K562 (cell line): Measurements from ENCODE around the gene NOL4L. TPM values are rescaled to one million over a fixed set of nuclear protein-coding genes. Genes with fewer than 3 reads are reported as not detected.

ENCODE experiments used
- HMG20B ChIP-seq: fragments of 250-450 bp; sonication (Bioruptor Pico); IDR thresholded peaks from 2 replicates; pipeline ENCODE4 v1.5.0; 2021; ENCODE audit warnings: mild to moderate bottlenecking
- KDM4B ChIP-seq, 2 experiments: fragments of 450-650 bp in 1 of 2; sonication (generic) in 1 of 2; IDR thresholded peaks; 2 replicates each; pipeline ENCODE4 v1.6.1; 2016 to 2017; ENCODE audit warnings: borderline replicate concordance in 2 of 2, antibody characterized with exemption in 1 of 2, low read depth in 1 of 2, mild to moderate bottlenecking in 1 of 2
- RBM22 ChIP-seq: fragments of 200-400 bp; formaldehyde crosslinking; IDR thresholded peaks from 2 replicates; pipeline ENCODE4 v1.6.1; 2018; ENCODE audit warnings: low read length, low read depth; ENCODE audit not compliant: poor library complexity, severe bottlenecking
- ZFP1 ChIP-seq: fragments of 450-650 bp; formaldehyde crosslinking; IDR thresholded peaks from 2 replicates; pipeline ENCODE4 v1.4.0; 2020; ENCODE audit warnings: mild to moderate bottlenecking, mixed read lengths
- ZNF140 ChIP-seq: fragments of 250-450 bp; sonication (Bioruptor Pico); IDR thresholded peaks from 2 replicates; pipeline ENCODE4 v1.8.0; 2021; ENCODE audit warnings: moderate library complexity, mild to moderate bottlenecking, inconsistent platforms
- ZNF217 ChIP-seq: sonication (generic); formaldehyde crosslinking; IDR thresholded peaks from 2 replicates; pipeline ENCODE4 v1.8.0; 2022; ENCODE audit warnings: mild to moderate bottlenecking, missing genetic modification reagents
- ZNF699 ChIP-seq: fragments of 250-450 bp; sonication (Bioruptor Pico); IDR thresholded peaks from 2 replicates; pipeline ENCODE4 v1.8.0; 2021; ENCODE audit warnings: mild to moderate bottlenecking, moderate library complexity; ENCODE audit not compliant: insufficient replicate concordance
- ZNF79 ChIP-seq: fragments of 250-450 bp; sonication (Bioruptor Pico); IDR thresholded peaks from 2 replicates; pipeline ENCODE4 v1.4.0; 2020; ENCODE audit warnings: low read depth, mild to moderate bottlenecking, moderate library complexity
- polyA plus RNA-seq, 8 experiments: library from polyadenylated mRNA; depleted of rRNA in 4 of 8; stranded (reverse) in 5 of 8; unstranded in 3 of 8; fragments of >200 nt; fragmentation: Nextera tagmentation in 2 of 8; fragmentation: Illumina TruSeq in 1 of 8; extraction: Ambion mirVana in 2 of 8; extraction: Trizol in 1 of 8; gene quantifications; 2 replicates each; pipeline versions ENCODE4 v1.2.1 to v1.2.3, GENCODE V29; 2011 to 2014; ENCODE audit warnings: inconsistent platforms in 1 of 8, missing spikeins in 1 of 8
- total RNA-seq, 7 experiments: library from RNA; depleted of rRNA in 6 of 7; stranded (reverse); fragments of >200 nt in 6 of 7; fragmentation: Illumina TruSeq in 2 of 7; extraction: Trizol in 2 of 7; gene quantifications; 2 replicates each; pipeline versions ENCODE4 v1.2.1 to v1.2.3, GENCODE V29; 2011 to 2021; ENCODE audit warnings: low replicate concordance in 1 of 7
- TF ChIP-seq, protein P1 (sequence below): fragments of 450-650 bp; IDR thresholded peaks from one replicate; pipeline ENCODE4 v1.6.1; 2018; ENCODE audit warnings: mild to moderate bottlenecking, moderate library complexity; ENCODE audit not compliant: partially characterized antibody
- TF ChIP-seq, protein P2 (sequence below): fragments of 250-450 bp; sonication (Bioruptor Pico); IDR thresholded peaks from 2 replicates; pipeline ENCODE4 v1.4.0; 2020; ENCODE audit warnings: mild to moderate bottlenecking, moderate library complexity
- TF ChIP-seq, protein P3 (sequence below), 2 experiments: fragments of 250-450 bp in 1 of 2; fragments of 450-650 bp in 1 of 2; sonication (Bioruptor Pico) in 1 of 2; IDR thresholded peaks; 2 replicates each; pipeline versions ENCODE4 v1.6.1 to v1.8.0; 2016 to 2021; ENCODE audit warnings: mild to moderate bottlenecking in 2 of 2, moderate library complexity in 2 of 2, missing compliant biosample characterization in 1 of 2, missing genetic modification characterization in 1 of 2

The NOL4L gene
- total and polyA plus RNA-seq, 9 of the 15 experiments (the other 6 are each of a cell fraction or from before 2014, with no cell fraction given) = 5.1 to 36.2 (median 13.6) TPM

DNA sequence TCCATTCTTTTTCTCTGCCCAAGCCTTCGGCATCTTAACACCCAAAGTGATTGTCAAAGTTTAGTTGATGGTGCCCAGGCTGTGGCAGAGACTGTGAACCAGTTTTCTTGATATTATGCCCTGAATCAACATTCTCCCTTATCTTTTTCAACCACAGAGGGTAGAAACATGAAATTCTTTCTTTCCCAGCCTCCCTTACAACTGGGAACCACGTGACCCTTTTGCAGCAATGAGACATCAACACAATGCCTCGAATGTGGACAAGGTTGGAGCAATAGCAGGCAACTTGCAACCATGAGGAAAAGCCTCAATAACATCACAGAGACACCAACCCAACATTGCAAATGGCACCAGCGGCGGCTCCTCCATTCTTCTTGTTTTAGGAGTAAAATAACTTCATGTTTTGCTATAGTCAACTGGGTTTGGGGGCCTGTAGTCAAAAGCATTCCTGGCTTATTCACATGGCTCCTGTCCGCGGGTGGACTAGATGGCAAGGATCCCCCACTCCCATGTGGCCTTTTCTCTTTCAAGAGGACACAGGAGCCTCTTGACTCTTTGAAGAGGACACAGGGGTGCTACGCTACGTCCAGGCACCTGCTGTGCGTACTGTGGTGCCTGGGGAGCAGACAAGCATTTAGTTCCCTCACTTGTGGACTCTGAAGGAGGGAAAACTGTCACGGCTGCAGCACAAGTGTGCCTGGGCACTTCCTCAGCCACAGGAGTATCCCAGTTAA lies 90.5 kb downstream of the NOL4L start (continued):
- TF ChIP-seq, protein P1, sequence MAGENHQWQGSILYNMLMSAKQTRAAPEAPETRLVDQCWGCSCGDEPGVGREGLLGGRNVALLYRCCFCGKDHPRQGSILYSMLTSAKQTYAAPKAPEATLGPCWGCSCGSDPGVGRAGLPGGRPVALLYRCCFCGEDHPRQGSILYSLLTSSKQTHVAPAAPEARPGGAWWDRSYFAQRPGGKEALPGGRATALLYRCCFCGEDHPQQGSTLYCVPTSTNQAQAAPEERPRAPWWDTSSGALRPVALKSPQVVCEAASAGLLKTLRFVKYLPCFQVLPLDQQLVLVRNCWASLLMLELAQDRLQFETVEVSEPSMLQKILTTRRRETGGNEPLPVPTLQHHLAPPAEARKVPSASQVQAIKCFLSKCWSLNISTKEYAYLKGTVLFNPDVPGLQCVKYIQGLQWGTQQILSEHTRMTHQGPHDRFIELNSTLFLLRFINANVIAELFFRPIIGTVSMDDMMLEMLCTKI = no peak
- no peak for TF ChIP-seq RBM22
- TF ChIP-seq, protein P2, sequence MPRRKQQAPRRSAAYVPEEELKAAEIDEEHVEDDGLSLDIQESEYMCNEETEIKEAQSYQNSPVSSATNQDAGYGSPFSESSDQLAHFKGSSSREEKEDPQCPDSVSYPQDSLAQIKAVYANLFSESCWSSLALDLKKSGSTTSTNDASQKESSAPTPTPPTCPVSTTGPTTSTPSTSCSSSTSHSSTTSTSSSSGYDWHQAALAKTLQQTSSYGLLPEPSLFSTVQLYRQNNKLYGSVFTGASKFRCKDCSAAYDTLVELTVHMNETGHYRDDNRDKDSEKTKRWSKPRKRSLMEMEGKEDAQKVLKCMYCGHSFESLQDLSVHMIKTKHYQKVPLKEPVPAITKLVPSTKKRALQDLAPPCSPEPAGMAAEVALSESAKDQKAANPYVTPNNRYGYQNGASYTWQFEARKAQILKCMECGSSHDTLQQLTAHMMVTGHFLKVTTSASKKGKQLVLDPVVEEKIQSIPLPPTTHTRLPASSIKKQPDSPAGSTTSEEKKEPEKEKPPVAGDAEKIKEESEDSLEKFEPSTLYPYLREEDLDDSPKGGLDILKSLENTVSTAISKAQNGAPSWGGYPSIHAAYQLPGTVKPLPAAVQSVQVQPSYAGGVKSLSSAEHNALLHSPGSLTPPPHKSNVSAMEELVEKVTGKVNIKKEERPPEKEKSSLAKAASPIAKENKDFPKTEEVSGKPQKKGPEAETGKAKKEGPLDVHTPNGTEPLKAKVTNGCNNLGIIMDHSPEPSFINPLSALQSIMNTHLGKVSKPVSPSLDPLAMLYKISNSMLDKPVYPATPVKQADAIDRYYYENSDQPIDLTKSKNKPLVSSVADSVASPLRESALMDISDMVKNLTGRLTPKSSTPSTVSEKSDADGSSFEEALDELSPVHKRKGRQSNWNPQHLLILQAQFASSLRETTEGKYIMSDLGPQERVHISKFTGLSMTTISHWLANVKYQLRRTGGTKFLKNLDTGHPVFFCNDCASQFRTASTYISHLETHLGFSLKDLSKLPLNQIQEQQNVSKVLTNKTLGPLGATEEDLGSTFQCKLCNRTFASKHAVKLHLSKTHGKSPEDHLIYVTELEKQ = no peak
- TF ChIP-seq KDM4B (IDR thresholded peaks at IDR 0.05; ENCODE audit: borderline replicate concordance in 2 of 2, low read depth in 1 of 2) = no peak
- TF ChIP-seq ZFP1 (CRISPR knock-in tag) = no peak
- TF ChIP-seq HMG20B (CRISPR knock-in tag) = no peak
- TF ChIP-seq ZNF699 (CRISPR knock-in tag) = no peak
- TF ChIP-seq ZNF140 (CRISPR knock-in tag) = no peak
- TF ChIP-seq ZNF217 (CRISPR knock-in tag) = no peak
- TF ChIP-seq ZNF79 (CRISPR knock-in tag) = no peak
- TF ChIP-seq, protein P3, sequence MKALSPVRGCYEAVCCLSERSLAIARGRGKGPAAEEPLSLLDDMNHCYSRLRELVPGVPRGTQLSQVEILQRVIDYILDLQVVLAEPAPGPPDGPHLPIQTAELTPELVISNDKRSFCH (CRISPR knock-in tag; IDR thresholded peaks at IDR 0.05) = no peak
- TF ChIP-seq, protein P3 (tag; IDR thresholded peaks at IDR 0.05) = no peak
